ENCODE measurements around the gene IER5.

IER5 gene

DNA sequence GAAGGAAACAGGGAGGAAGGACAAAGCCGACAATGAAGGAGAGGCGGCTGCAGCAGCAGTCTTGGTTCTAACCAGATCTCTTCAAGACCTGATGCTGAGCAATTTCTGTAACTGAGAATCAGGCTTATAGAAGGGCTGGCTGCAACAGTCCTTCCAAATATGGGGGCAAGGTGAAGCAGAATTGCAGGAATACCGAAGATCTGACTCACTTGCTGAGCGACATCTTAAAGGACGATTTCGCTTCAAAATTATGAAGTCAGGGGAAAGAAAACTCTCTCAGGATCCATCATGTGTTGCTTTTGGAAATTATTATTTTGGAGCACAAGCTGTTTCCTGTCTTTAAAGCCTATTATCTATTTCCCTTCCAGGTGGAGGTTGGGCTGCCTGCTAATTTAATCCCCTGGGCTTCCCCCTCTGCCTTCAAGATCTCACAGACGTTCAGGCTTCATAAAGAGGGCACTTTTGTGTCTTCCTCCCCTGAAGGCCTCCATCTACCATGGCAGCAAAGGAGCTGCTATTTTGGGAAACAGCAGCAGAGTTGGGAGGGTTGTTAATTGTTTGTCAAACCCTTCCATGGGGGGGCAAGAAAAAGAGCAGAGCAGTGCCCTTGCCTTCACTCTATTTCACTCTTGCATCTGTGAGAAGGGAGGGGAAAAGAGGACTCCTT is 10.8 kb upstream of the IER5 start:
- DNase-seq: peak; percentile 89

DNA sequence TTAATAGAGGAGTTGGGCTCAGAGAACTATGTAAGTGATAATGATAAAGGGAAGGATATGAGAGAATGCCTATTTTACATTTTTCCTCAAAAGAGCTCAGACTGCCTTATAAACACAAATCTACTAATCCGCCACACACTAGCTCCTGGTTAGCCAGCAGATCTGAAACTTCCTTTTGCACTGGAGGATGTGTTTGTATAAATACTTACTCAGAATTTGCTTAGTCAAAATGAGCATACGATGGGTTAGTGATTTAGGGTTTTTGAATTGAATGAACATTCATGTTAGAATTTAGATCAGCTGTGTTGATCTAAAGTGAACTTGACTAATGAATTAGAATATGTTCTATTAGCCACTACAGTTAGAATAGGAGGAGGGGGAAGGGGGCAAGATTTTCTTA is 9.1 kb upstream of the IER5 start:
- DNase-seq: no peak

DNA sequence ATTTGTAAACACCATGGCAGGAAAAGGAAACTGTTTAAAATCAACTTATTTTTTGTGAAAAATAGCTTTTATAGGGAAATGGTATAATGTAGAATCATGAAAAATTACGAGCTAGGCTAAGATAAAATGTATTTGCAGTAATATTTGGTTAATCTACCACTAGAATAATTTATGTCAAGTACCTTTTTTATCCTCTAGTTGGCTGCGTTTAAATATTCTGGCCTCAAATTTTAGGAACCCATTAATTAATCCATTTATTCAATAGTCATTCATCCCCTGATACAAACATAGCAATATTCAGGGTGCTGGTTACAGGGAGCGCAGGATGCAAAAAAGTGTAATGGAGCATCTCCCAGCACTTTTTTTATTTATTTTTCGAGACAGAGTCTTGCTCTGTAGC is 8.6 kb upstream of the IER5 start:
- no peak for DNase-seq

DNA sequence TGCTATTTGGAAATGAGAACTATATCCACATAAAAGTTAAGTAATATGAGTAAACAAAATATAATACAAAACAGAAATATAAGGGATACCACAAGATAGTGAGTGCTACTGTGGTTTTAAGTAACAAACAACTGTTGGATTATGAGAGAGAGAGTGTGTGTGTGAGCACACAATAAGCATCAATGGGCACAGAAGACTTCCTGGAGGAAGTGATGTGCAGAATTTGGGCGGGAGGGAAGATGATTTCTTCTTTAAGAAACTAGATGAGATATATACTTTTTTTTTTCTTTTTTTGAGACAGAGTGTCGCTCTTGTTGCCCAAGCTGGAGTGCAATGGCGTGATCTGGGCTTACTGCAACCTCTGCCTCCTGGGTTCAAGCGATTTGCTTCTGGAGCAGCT is 7.9 kb upstream of the IER5 start:
- no peak for DNase-seq

DNA sequence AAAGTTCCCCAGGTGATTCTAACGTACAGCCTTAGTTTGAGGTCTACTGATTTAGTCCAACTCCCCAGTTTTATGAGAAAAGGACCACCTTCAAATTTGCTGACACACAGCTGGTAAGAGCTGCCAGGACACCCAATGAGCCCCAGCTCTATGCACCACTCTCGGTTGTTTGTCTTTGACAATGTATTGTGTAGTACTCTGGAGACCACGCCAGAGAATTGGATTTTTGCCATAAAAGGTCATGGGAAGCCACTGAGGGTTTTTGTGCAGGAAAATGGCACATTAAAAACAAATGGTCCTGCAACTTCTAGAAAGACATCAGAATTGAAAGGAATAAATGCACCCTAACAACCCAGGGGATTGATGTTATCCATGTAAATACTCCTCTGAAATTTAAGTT is 7.1 kb upstream of the IER5 start:
- no peak for DNase-seq

DNA sequence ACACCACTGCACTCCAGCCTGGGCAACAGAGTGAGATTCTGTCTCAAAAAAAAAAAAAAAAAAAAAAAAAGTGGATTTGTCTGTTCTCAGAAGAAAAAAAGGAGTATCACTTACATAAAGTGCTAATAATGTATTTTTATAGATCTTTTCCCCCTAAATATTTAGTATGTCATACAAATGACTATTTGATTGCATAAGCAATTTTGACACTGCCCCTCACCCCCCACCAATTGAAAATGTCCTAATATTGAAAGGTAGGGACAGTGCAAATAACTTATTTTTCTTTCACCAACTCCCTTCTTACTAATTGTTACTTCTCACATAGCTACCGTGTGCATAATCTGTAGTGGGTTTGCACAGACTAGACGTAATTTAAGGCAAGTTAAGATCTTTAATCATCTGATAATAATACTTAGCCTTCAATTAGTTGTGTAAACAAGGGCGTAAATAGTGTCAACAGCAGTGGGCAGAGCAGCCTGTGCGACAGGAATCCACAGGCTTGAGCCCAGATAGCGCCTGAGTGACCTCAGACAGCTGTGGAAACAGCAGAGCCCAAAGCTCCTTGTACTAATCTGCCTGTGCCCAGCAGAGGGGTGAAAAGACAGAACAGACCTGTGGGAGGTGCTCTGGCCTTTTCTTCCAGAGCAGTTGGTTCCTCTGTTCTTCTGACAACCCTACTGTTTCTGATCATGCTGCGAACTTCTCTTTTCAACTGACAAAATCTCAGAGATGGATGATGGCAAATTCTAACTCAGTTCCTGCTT is 4.5 kb upstream of the IER5 start:
- DNase-seq: peak; percentile 54

DNA sequence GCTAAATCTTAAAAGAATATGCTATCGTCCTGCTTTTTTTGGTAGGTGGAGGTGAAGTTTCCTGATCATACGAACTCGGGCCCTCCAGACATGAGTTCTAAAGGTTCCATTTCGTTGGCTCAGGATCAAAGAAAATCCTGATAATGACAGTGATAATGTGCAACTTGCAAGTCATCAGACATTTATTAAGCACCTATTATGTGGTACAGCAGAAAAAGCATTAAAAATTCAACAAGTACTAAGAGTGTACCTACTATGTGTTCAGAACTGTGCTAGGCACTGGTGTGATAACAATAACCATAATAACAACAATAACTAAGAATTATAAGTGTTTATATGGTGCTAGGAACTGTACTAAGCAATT is 3.9 kb upstream of the IER5 start:
- no peak for DNase-seq

DNA sequence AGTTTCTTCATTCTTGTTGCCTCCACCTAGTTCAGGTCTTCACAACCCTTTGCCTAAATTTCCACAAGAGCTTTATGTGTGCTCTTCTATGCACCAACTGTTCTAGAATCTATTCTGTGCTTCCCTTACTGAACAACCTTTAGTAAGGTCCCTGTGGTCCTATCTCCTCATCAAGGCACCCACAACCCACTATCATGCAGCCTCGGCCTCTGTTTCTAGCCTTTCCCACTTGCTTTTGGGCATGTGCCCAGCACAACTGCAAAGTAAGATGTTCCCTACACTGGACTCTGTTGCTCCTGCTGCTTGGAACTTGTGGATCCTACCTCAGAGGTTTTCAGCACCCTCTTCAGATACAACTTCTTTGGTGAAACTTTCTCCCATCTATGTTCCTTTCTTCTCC is 2.4 kb upstream of the IER5 start:
- DNase-seq: no peak

DNA sequence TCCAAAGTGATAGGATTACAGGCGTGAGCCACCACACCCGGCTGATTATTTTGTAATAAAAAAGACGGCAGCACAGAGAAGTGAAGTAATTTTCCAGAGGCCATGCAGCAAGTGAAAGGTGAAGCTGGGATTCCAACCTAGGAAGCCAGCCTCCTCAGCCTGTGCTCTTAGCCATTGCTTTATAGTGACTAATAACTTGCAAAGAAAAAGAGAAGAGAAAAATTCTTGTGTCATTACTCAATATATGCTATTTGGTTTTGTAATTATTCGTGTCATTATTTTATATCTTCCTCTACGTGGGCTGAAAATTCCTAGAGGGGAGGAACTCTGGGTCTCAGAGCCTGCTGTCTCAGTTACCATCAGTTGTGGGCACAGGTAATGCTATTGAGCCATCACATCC is 1.6 kb upstream of the IER5 start:
- DNase-seq: peak; percentile 86

DNA sequence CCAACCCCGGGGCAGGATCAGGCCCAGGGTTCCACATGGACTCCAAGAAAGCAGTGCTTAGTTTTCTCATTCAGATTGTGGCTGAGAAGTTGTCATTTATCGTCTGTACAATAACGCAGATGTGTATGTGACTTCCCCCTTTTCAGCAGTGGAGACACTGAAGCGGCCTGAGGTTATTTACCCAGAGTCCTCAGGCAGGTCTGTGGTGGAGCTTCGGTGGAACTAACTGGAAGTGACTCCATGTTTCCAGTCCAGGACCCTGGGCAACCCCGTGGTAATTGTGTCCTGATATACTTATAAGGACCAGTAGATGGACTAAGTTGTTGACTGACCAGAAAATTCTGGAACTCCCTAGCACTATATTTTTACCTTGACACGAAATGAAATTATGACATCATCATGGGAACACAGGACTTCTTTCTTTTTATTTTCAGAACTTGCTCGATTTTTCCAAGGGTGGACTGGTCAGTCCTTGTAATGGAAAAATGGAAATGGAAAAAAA is 1.0 kb upstream of the IER5 start:
- DNase-seq: no peak

DNA sequence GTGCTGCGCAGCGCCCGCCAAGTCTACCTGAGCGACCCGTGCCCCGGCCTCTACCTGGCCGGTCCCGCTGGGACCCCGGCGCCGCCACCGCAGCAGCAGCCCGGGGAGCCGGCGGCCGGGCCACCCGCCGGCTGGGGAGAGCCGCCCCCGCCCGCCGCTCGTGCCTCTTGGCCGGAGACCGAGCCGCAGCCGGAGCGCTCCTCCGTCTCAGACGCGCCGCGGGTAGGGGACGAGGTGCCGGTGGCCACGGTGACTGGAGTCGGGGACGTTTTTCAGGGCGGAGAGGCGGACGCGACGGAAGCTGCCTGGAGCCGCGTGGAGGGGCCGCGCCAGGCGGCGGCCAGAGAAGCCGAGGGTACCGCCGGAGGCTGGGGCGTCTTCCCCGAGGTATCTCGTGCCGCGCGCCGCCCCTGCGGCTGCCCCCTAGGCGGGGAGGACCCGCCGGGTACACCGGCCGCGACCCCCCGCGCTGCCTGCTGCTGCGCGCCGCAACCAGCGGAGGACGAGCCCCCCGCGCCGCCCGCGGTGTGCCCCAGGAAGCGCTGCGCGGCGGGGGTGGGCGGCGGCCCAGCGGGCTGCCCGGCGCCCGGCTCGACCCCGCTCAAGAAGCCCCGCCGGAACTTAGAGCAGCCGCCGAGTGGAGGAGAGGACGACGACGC is 646 bp downstream of the IER5 start:
- DNase-seq: no peak

DNA sequence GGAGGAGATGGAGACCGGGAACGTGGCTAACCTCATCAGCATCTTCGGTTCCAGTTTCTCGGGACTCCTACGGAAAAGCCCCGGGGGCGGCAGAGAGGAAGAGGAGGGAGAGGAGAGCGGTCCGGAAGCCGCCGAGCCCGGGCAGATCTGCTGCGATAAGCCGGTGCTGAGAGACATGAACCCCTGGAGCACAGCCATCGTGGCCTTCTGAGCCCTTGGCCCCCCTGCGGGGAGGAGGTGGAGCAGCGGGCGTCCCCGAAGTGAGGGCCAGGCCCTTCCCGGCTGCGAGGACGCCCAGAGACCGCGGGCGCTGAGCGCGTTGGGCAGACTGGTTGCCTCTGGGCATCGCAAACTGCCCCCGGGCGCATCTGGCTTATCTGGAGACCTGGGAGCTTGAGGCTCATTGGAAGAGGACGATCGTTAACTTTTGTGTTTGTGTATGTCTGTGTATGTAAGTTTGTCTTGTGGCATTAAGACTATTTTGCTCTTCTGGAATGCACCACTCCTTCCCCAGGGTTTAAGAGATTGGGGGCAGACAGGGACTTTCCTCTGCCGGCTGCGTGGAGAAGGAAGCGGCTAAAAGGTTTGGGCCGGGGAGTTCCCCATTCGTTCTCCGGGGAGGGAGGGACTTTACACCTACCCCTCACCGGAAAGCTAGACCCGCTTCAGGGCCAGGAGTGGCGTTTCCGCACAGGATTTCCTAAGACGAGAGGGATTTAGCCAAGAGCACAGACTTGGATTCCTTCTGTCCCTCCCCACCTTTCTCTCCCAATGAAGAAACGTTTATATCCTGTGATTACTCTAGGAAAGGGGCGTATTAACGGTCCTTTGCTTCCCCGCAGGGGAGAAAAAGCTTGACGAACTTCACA is 1.4 kb downstream of the IER5 start:
- DNase-seq: peak; percentile 58

DNA sequence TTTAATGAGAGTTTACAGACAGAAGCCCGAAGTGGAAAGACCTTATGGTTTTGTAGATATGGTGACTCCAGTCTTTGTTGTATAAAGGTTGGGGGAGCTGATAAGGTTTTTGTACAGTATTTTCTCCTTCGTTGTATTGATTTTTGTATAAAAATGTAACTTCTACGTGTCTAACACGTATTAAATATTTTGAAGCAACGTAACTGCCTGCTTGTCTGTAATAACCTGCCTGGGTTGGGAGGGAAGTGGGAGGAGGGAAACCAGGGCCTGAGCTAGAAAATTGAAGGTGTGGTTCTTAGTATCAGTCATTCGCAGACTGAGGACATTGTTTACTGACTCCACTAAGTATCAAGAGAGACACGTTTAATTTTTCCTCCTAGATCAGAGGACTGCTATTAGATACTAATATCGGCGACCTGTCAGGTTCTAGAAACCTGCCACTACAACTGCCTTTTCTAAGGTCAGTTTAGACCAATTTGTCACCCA is 2.2 kb downstream of the IER5 start:
- DNase-seq: no peak

DNA sequence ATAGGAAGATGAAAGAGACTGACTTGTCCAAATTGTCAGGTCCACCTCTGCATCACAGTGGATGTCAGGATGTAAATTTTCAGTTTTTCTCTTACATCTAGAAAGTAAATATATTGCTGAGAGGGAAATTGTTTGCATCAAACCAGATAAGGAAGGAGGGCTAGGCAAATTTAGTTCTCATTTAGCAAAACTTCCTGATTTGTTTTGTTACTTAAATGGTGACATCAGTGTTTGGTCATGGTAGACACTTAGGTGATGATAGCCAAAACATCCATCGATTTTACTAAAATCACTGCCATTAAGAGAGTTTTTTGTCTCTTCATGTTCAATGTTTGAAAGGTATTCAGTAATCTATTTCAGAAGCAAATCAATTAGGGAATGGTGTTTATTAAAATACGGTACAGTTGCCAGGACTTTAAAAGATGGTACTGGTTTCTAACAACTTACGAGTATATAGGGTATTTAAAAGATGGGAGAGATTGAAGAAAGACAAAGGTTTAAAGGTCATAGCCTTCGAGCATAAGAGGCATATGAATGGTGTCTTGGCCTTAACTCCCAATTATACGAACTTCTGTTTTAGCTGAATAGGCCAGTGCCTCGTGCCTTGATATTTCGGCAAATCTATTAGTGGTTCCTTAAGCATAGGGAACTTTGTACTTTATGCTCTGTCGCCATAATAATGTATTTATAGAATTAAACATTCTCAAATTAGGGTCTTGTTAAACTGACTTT is 3.0 kb downstream of the IER5 start:
- no peak for DNase-seq

DNA sequence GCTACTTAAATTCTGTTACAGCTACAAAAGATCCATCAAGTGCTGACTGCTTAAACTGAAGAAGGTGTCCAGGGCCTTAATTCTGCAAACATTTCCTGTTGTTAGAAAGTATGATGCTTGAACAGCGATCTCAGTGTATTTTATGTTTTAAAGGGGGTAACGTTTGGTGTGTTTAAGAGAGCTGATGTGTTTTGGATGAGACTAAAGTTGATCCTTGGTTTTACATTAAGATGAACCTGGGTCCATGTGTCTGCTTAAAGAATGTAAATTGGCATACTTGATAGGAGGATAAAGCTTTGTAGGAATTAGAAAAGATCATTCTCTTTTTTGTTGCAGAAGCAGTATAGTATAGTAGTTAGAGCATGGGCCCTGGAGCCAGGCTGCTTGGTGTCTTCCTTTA is 3.6 kb downstream of the IER5 start:
- no peak for DNase-seq

DNA sequence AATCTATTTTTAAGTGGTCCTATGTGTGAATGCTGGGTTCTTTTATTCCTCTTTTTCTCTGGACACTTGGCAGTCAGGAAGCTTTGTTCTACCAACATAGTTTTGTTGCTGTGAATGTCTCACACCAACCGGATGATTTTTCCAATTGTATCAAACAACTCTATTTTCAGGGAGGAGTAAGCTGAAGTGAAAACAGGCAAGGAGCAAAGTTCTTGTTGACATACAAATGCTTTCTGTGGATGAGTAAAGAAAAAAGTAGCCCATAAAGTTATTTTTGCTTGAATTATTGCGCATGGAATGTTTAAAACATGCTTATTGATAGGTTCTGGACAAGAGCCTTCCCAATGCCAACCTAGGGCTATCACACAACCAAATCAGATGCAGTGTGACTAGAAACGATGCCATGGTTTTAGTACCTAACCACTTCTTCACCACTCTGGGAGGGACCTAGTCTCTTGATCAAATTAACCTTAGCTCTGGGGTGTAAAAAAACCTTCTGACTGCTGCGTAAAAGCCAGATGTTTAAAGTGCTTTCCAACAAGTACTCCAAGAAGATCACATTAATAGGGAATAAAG is 4.5 kb downstream of the IER5 start:
- DNase-seq: no peak

DNA sequence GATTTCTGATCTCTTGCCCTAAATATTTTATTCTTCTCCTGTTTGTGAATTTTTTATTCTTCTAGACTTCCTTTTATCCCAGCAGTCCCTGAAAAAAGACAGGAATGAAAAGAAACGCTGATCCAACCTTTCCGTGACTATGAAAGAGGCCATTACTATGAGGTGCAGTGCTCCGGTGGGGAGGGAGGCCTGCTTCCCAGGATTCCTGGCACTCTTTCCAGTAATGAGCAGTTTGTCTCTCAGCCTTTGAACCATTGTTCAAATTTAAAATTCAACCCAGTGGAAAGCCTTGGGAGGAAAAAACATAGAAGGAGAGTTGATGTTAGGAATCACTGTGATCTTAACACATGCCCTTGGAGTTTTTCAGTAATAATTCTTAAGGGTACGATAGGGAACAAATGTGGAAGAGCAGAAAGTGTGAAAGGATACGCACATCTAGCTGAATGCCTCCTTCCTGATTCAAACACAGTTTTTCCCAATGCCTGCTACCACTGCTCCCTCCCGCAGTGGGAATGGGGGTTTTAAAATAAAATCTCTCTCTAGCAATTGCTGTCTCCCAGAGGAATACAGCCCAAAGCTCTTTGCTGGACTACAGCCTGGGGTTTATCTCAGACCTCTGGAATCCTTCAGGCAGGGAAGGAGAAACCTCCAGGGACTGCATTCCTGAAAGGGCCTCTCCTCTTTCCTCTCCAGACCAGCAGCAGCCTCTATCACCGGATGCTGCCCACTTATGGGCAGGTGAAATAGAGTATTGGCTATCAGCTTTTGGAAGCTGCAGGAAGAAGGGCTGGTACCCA is 6.1 kb downstream of the IER5 start:
- peak; percentile 98 for DNase-seq

DNA sequence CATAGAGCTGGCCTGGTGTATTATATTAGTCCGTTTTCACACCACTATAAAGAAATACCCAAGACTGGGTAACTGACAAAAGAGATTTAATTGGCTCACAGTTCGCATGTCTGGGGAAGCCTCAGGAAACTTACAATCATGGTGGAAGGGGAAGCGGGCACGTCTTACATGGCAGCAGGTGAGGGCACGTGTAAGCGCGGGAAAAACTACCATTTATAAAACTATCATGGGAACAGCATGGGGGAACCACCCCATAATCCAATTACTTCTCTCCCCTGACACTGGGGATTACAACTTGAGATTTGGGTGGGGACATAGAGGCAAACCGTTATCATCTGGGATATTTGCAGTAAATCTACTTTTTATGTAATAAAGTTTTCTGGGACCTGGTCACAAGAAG is 6.8 kb downstream of the IER5 start:
- DNase-seq: no peak

DNA sequence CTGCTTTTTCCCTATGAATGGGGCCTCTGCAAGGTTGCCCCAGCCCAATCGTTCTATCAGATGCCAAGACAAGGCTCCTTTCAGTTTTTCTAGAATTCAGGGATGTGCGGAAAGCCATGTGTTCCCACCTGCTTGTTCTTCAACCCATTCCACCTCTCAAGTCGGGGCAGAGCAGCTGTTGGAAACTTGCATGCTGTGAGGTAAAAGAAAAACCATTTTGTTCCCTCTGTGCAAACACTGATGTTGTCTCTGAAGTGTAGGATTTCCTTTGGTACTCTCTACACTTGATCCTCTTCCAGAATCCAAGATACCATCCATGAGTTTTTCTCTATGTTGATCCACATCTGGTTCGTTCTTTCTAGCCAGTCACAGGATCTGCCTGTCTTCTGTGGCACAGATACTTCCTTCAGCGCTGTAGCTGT is 7.3 kb downstream of the IER5 start:
- no peak for DNase-seq

DNA sequence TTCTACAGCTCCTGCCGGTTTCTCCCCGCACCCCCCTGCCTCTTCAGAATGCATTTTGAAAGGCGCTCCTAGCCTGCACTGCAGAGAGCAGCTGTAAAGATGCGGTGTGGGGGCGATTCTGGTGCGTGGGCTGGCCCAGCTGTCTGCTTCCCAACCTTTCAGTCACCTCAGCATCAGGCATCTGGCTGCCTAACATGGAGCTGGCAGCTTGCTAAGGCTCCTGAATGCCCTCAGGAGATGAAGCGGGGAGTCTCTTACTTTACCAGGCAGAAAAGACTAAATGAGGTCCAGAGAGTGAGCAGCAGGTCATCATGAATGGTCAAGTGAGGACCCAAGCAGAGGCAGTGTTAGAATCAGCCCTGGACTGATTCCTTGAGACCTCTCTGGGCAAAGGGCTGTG is 8.7 kb downstream of the IER5 start:
- DNase-seq: no peak

All from fibroblast of skin of right biceps (primary cell).